Heart right ventricle (tissue), 16 donors: ENCODE measurements around the gene TANK. TPM values are rescaled to one million over a fixed set of nuclear protein-coding genes. Genes with fewer than 3 reads are reported as not detected.

Source experiments
- ATAC-seq, 8 donors: fragments of 200-7000 bp; cut with Tn5 transposase; one replicate each; pipeline ENCODE4 v1.9.1; 2020; ENCODE audit warnings: mild to moderate bottlenecking in 8 of 8, moderate library complexity in 8 of 8, moderate number of reproducible peaks in 1 of 8
- DNase-seq, 2 donors: peaks; one replicate each; pipeline ENCODE4 v3.0.0-alpha.2; 2020
- H3K27ac ChIP-seq, 10 donors: fragments of 200-600 bp; sonication (generic) in 2 of 10; one replicate each; pipeline versions ENCODE4 v1.5.0 to v1.8.0; 2020 to 2022; ENCODE audit warnings: mild to moderate bottlenecking in 3 of 10
- H3K27me3 ChIP-seq, 7 donors: fragments of 200-600 bp; one replicate each; pipeline ENCODE4 v1.8.0; 2021 to 2022; ENCODE audit warnings: mild to moderate bottlenecking in 2 of 7
- H3K36me3 ChIP-seq, 9 donors: fragments of 200-600 bp; sonication (generic) in 1 of 9; one replicate each; pipeline versions ENCODE4 v1.5.0 to v1.8.0; 2020 to 2022; ENCODE audit warnings: mild to moderate bottlenecking in 2 of 9
- H3K4me1 ChIP-seq, 9 donors: fragments of 200-600 bp; sonication (generic) in 1 of 9; one replicate each; pipeline versions ENCODE4 v1.5.0 to v1.8.0; 2020 to 2022; ENCODE audit warnings: mild to moderate bottlenecking in 4 of 9
- H3K4me3 ChIP-seq, 10 donors: fragments of 200-600 bp; sonication (generic) in 2 of 10; one replicate each; pipeline versions ENCODE4 v1.5.0 to v1.8.0; 2020 to 2022; ENCODE audit warnings: mild to moderate bottlenecking in 7 of 10, moderate library complexity in 2 of 10
- H3K9me3 ChIP-seq, 11 donors: fragments of 200-600 bp in 10 of 11; sonication (generic) in 2 of 11; one replicate each; pipeline versions ENCODE4 v1.5.0 to v1.8.0; 2013 to 2022; ENCODE audit warnings: mild to moderate bottlenecking in 2 of 11, control low read depth in 1 of 11, moderate library complexity in 1 of 11
- CTCF ChIP-seq, 9 donors: fragments of 200-600 bp; sonication (generic) in 2 of 9; IDR thresholded peaks; one replicate each; pipeline versions ENCODE4 v1.5.0 to v1.8.0; 2021 to 2022; ENCODE audit warnings: antibody characterized with exemption in 9 of 9, mild to moderate bottlenecking in 5 of 9, moderate library complexity in 1 of 9
- WGBS, 2 donors: extraction: QIAGEN DNeasy Blood & Tissue Kit; methylation state at CpG; one replicate each; pipeline ENCODE4 v1.1.7; 2013; ENCODE audit warnings: inconsistent platforms in 1 of 2; 5-methylcytosine and 5-hydroxymethylcytosine counted together
- intact Hi-C, 10 donors: fragments of 100-400 bp; cut with DNase I; formaldehyde crosslinking; loops; one replicate each; pipeline versions ENCODE4 v1.11.1 to v1.14.2; 2022
- polyA plus RNA-seq, 2 donors: library from polyadenylated mRNA; stranded (reverse); fragments of 200-250 nt; gene quantifications; one replicate each; pipeline ENCODE4 v1.2.3, GENCODE V29; 2013
- total RNA-seq, 10 donors: library from RNA; stranded (reverse); fragmentation: NEBNext Ultra II Directional in 3 of 10; extraction: Animal tissue kit (Norgen Biotek cat#: 25700) in 3 of 10; gene quantifications; one replicate each; pipeline versions ENCODE4 v1.2.1 to v1.2.4, GENCODE V29; 2021 to 2023
- donor health status: Arrhythmogenic right ventricular cardiomyopathy.
- donor health status: ischemic (EF 13 %, LVEDD 7.1; RV severe dilation, severe dysfunction).
- donor health status: healthy with polysubstance abuse.
- donor health status: DM: no; HTN: yes; CAD: no.
- donor health status: DM: no; HTN: no; CAD: no.
- donor health status: ischemic (EF 25% LVEDD 6.9; RV normal size, moderate dysfunction).
- donor health status: ischemic (EF 25% LVEDD 5.7; RV mildly dilated, moderate dysfunction).
- donor health status: healthy.
- donor health status: DM: yes; HTN: yes; CAD: no.
- donor health status: Ischemic cardiomyopathy.
- donor health status: ischemic (EF 35%, LVEDD 5.7; RV mildly dilated, moderate dysfunction).
- donor health status: nonischemic (EF 11% LVEDD 7.7; RV severe dilation, severe dysfunction).
- donor health status: DM: yes; HTN: yes; CAD: no.
- donor health status: PGD.
- donor health status: ischemic (EF 29% LVEDD 5.4; RV normal size, mild dysfunction).
- donor health status: nonischemic (EF 23%, LVEDD 6.1; RV moderate dilation, normal function).

Gene TANK
- total and polyA plus RNA-seq, 12 donors, result 20.4 to 39.7 (median 30.6) TPM

DNA sequence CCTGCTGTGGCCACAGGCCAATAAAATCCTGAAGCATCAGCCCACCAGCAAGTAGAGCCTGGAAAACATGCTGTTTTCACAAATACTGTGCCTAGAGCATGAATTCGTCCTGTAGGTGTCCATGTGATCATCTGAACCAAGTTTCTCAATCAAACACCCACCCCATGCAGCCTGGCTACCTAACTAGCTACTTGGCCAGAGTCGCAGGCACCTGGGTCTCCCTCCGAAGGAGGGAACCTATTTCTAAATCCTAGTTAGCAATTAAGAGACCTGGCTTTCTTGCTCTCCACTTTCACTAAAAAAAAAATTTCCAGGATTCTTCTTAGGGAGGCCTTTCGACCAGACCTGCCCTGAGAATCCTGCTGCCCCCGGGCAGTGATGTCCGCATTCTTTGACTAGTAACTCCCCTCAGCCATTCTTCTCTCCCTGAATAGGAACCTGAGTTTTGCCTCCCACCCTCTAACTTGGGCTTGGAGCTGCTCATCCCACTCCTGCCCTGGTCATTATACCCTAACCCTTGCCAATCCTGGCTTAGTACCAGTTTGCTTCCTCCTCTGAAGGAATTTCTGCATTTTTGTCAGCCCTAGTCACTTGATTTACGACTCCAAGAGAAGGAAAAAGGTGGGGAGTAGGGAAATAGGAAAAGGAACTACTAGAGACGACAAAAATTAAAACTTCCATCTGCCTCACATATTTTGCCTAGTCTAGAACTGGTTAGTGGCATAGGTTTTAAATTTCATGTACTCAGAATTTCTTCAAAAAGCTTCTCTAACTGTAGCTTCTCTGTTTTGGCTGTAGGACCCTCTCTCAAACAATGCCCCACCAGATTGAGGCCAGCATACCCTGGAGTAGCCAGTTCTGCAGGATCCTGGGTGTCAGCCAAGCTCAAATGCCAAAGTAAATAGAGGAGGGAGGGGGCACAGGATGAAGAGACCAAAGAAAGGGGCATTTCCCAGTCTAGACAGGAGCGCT, 25.4 kb upstream of the TANK start:
- DNase-seq, result peak; percentile 12
- peak overlapping the region in 4 of 10 donors; percentile 12 to 71 (median 58) for H3K27ac ChIP-seq
- 72% methylated on average over 9 of the region's 9 CpGs for WGBS, 2 donors

DNA sequence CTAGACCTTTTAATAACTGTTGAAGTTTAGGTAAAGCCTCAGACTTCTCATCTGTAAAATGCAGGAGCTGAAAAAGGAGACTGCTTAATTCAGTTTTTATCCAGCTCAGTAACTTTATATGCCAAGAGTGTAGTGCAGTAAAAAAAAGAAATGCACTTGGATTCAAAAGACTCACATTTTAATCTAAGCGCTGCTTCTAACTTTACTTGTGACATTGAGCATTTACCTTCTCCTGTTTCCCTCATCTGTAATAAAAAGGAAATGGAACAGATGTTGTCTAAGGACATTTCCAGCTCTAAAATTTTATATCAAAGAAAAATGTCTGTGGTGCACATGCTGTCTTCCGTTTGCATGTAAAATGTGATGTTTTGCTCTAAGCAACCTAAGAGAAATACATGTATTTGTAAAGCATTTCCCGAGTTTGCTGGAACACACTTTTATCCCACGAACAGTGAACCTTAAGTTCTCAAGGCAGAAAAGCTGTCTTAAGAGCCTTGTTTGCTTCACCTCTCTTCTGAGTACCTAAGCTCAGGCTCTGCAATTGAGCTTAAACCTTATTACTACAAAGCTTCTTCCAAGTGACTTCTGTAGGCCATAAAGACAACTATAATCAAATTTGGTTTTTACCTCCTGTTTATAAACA, 24.2 kb upstream of the TANK start:
- Histone ChIP-seq H3K4me1 (peaks cover 0 to 51% (median 20%) of the 10 kb centered on the region in 9 donors), H3K27me3 (no peaks in the 10 kb centered on the region), H3K36me3 (no peaks in the 10 kb centered on the region), H3K9me3 (no peaks in the 10 kb centered on the region), H3K27ac (peak overlapping the region in 8 of 10 donors; percentile 12 to 86 (median 56)), H3K4me3 (peak overlapping the region in 3 of 10 donors; percentile 32 to 51 (median 35))
- DNase-seq, result no peak
- ATAC-seq, result no peak
- 44 to 58% methylated on average over 4 of the region's 4 CpGs for WGBS, 2 donors
- intact Hi-C loops, result loop anchor here in 1 of 10 donors (2.0 kb wide), 1 partner anchor 59 kb away; no protein-coding TSS in a partner anchor
- no peak for TF ChIP-seq CTCF (IDR thresholded peaks at IDR 0.05)

More for the DNA sequence above, 25.4 kb upstream of the TANK start:
- Histone ChIP-seq H3K27me3 (no peaks in the 10 kb centered on the region), H3K36me3 (no peaks in the 10 kb centered on the region), H3K4me1 (peaks cover 0 to 40% (median 20%) of the 10 kb centered on the region in 9 donors), H3K9me3 (no peaks in the 10 kb centered on the region), H3K4me3 (no peak overlapping the region)
- intact Hi-C loops, result no loop called here
- ATAC-seq, result peak in 3 of 8 donors; percentile 39 to 52 (median 47)
- no peak for TF ChIP-seq CTCF (IDR thresholded peaks at IDR 0.05)

- no peaks in the 10 kb centered on the region for H3K27me3 ChIP-seq
- H3K27ac ChIP-seq, result peak overlapping the region in 9 of 10 donors; percentile 12 to 86 (median 53)
- no peaks in the 10 kb centered on the region for H3K9me3 ChIP-seq
- H3K36me3 ChIP-seq, result no peaks in the 10 kb centered on the region
- ATAC-seq (peak in 7 of 8 donors; percentile 72 to 88 (median 80)), DNase-seq (peak in 1 of 2 donors; percentile 18)
- H3K4me3 ChIP-seq, result peak overlapping the region in 7 of 10 donors; percentile 1 to 51 (median 32)
- H3K4me1 ChIP-seq, result peaks cover 0 to 51% (median 20%) of the 10 kb centered on the region in 9 donors
- WGBS, 2 donors, result 48 to 63% methylated on average over 4 of the region's 4 CpGs
- no peak for TF ChIP-seq CTCF (IDR thresholded peaks at IDR 0.05)
- intact Hi-C loops, result loop anchor here in 1 of 10 donors (2.0 kb wide), 1 partner anchor 60 kb away; no protein-coding TSS in a partner anchor
These were observed 23.4 kb upstream of the TANK start for GRCh38 chr2:161136696-161137324.

DNA sequence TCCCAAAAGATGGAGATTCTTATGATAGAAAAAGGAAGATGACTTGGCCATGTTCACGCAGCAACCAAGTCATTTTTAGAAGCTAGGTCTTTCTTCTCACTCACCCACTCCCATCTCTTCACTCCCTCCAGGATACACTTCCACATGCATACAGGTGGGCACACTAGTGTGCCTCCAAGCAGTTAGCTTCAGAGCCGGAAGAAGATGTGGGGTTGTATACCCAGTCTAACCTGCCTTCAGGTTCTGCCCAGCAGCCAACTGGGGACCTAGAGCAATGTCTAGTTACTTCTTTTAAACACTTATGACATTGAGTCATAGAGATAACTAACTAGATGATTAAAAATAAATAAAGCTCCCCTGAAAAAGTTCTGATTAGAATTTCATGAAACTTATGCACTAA, 21.8 kb upstream of the TANK start:
- no peaks in the 10 kb centered on the region for H3K9me3 ChIP-seq

More for the DNA sequence above, 21.8 kb upstream of the TANK start:
- H3K4me3 ChIP-seq, result peak overlapping the region in 6 of 10 donors; percentile 1 to 51 (median 16)
- H3K27ac ChIP-seq, result peak overlapping the region in 1 of 10 donors; percentile 86
- no peaks in the 10 kb centered on the region for H3K36me3 ChIP-seq
- intact Hi-C loops, result no loop called here
- peaks cover 0 to 51% (median 20%) of the 10 kb centered on the region in 9 donors for H3K4me1 ChIP-seq
- TF ChIP-seq CTCF (IDR thresholded peaks at IDR 0.05), result no peak
- H3K27me3 ChIP-seq, result no peaks in the 10 kb centered on the region
- DNase-seq (no peak), ATAC-seq (no peak)
- WGBS, 2 donors, result 89% methylated on average over 2 of the region's 2 CpGs
